ENCODE measurements around the gene SEPTIN1. TPM values are rescaled to one million over a fixed set of nuclear protein-coding genes. Genes with fewer than 3 reads are reported as not detected.

Gene SEPTIN1
- total RNA-seq, 4 donors from 2014 or later: 2.8 to 9.8 (median 4.8) TPM

DNA sequence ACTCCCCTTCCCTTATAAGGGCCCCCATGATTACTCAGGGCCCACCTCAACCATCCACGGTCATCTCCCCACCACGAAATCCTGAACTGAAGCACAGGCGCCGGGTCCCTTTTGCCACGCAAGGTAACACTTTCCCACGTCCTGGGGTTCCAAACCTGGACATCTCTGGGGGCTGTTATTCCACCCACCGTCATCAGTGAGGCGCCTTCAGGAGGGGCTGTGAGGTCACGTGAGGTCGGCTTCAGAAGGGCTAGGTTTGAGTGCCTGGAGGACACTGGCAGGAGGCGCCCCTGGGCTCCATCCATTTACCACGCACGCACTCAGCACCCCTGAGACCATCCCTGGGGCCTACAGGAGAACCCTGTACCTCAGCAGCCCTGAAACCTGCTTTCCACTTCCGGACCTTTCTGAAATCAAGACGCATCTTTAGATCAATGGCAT is 31.3 kb downstream of the SEPTIN1 start:
- Histone ChIP-seq H3K4me1 (peaks cover 20 to 38% (median 25%) of the 10 kb centered on the region in 4 donors), H3K27ac (peak overlapping the region in 2 of 4 donors; percentile 43 to 98)
- intact Hi-C loops (cut with DNase I; ENCODE audit: low total_unique reads): loop anchor here (5.0 kb wide), 1 partner anchor 1204 kb away; no protein-coding TSS in a partner anchor

GRCh38 chr16:30350134-30350871 is 32.1 kb downstream of the SEPTIN1 start:
- Histone ChIP-seq H3K27me3 (no peaks in the 10 kb centered on the region), H3K9me3 (no peaks in the 10 kb centered on the region), H3K27ac (peak overlapping the region in 1 of 4 donors; percentile 4), H3K4me1 (peaks cover 19 to 33% (median 23%) of the 10 kb centered on the region in 4 donors), H3K36me3 (peaks cover 0 to 21% (median 10%) of the 10 kb centered on the region in 4 donors), H3K4me3 (no peak overlapping the region)
- WGBS, 2 donors (ENCODE audit: low coverage in 1 of 2): 71 to 81% methylated on average over 2 to 3 of the region's 3 CpGs
- TF ChIP-seq EP300 (IDR thresholded peaks at IDR 0.05; ENCODE audit: low read depth): no peak
- peak in 2 of 3 donors; percentile 8 to 18 for TF ChIP-seq POLR2AphosphoS5 (IDR thresholded peaks at IDR 0.05)
- intact Hi-C loops (cut with DNase I; ENCODE audit: low total_unique reads) (loop anchor here (5.0 kb wide), 1 partner anchor 1203 kb away; no protein-coding TSS in a partner anchor), in situ Hi-C loops (cut with MboI; ENCODE audit: low pct_ligation_motif_present in 1 of 4, low pct_unique_long_range_greater_than_20kb in 1 of 4, low sequenced_read_pairs in 3 of 4) (no loop called here)
- DNase-seq: peak; percentile 2

More for the DNA sequence above, 31.3 kb downstream of the SEPTIN1 start:
- H3K9me3 ChIP-seq: no peaks in the 10 kb centered on the region
- H3K4me3 ChIP-seq: no peak overlapping the region
- DNase-seq: no peak
- 86% methylated on average over 15 of the region's 15 CpGs; no CpG with 5 or more reads in 1 of the 2 donors for WGBS, 2 donors (ENCODE audit: low coverage in 1 of 2)
- H3K36me3 ChIP-seq: peaks cover 0 to 21% (median 10%) of the 10 kb centered on the region in 4 donors
- in situ Hi-C loops (cut with MboI; ENCODE audit: low pct_ligation_motif_present in 1 of 4, low pct_unique_long_range_greater_than_20kb in 1 of 4, low sequenced_read_pairs in 3 of 4): no loop called here
- H3K27me3 ChIP-seq: no peaks in the 10 kb centered on the region
- no peak for TF ChIP-seq CTCF (IDR thresholded peaks at IDR 0.05)
- TF ChIP-seq EP300 (IDR thresholded peaks at IDR 0.05; ENCODE audit: low read depth): no peak
- no peak for TF ChIP-seq POLR2A (IDR thresholded peaks at IDR 0.05)
- no peak for TF ChIP-seq POLR2AphosphoS5 (IDR thresholded peaks at IDR 0.05)

GRCh38 chr16:30349675-30350074 is 32.7 kb downstream of the SEPTIN1 start:
- intact Hi-C loops (cut with DNase I; ENCODE audit: low total_unique reads): loop anchor here (5.0 kb wide), 1 partner anchor 1202 kb away; no protein-coding TSS in a partner anchor
- in situ Hi-C loops (cut with MboI; ENCODE audit: low pct_ligation_motif_present in 1 of 4, low pct_unique_long_range_greater_than_20kb in 1 of 4, low sequenced_read_pairs in 3 of 4): no loop called here
- Histone ChIP-seq H3K4me3 (no peak overlapping the region), H3K4me1 (peaks cover 19 to 33% (median 23%) of the 10 kb centered on the region in 4 donors), H3K27me3 (no peaks in the 10 kb centered on the region), H3K27ac (no peak overlapping the region), H3K36me3 (peaks cover 0 to 21% (median 10%) of the 10 kb centered on the region in 4 donors), H3K9me3 (no peaks in the 10 kb centered on the region)
- peak; percentile 9 for DNase-seq
- WGBS, 2 donors (ENCODE audit: low coverage in 1 of 2): 60 to 65% methylated on average over 1 to 3 of the region's 3 CpGs
- TF ChIP-seq POLR2AphosphoS5 (IDR thresholded peaks at IDR 0.05): no peak
- no peak for TF ChIP-seq EP300 (IDR thresholded peaks at IDR 0.05; ENCODE audit: low read depth)
- TF ChIP-seq CTCF (IDR thresholded peaks at IDR 0.05): no peak
- no peak for TF ChIP-seq POLR2A (IDR thresholded peaks at IDR 0.05)

DNA sequence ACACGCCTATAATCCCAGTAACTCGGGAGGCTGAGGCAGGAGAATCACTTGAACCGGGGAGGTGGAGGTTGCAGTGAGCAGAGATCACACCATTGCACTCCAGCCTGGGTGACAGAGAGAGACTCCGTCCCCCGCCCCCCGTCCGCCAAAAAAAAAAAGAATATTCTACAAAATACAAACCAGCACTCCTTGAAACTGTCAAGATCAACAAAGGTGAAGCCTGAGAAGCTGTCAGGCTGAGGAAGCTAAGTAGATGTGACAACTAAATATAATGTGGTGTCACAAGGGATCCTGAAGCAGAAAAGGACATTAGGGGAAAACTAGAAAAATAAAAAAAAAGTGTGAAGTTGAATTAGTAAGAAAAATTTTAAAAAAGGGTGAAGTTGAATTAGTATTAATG is 33.4 kb downstream of the SEPTIN1 start:
- Histone ChIP-seq H3K4me1 (peaks cover 12 to 26% (median 17%) of the 10 kb centered on the region in 4 donors), H3K9me3 (no peaks in the 10 kb centered on the region), H3K27me3 (no peaks in the 10 kb centered on the region), H3K36me3 (peaks cover 0 to 21% (median 10%) of the 10 kb centered on the region in 4 donors), H3K4me3 (no peak overlapping the region), H3K27ac (no peak overlapping the region)
- 92 to 97% methylated on average over 4 to 7 of the region's 7 CpGs for WGBS, 2 donors (ENCODE audit: low coverage in 1 of 2)
- intact Hi-C loops (cut with DNase I; ENCODE audit: low total_unique reads): no loop called here
- TF ChIP-seq POLR2AphosphoS5 (IDR thresholded peaks at IDR 0.05) (no peak), CTCF (IDR thresholded peaks at IDR 0.05) (no peak), EP300 (IDR thresholded peaks at IDR 0.05; ENCODE audit: low read depth) (no peak), POLR2A (IDR thresholded peaks at IDR 0.05) (no peak)
- in situ Hi-C loops (cut with MboI; ENCODE audit: low pct_ligation_motif_present in 1 of 4, low pct_unique_long_range_greater_than_20kb in 1 of 4, low sequenced_read_pairs in 3 of 4): no loop called here
- DNase-seq: peak; percentile 3

Measured in transverse colon (tissue), 4 donors.